NB4 (cell line): ENCODE data around the gene NLGN4Y.

Experiments
- CTCF ChIP-seq: IDR thresholded peaks from one replicate; pipeline ENCODE4 v1.5.1; 2012; ENCODE audit warnings: low read depth, low read length
- MAX ChIP-seq: IDR thresholded peaks from 2 replicates; pipeline ENCODE4 v1.6.1; 2011; ENCODE audit warnings: low read depth, low read length

- TF ChIP-seq MAX (no peak), CTCF (no peak)
Observed at GRCh38 chrY:14822201-14822600, 297.9 kb downstream of the NLGN4Y start.
